SW480 (cell line): ENCODE measurements around the gene GNPTG.
A peak's percentile ranks its signal among the peaks of the same experiment; 100 is the strongest.

ENCODE experiments used
- DNase-seq: peaks from one replicate; pipeline ENCODE4 v3.0.0-alpha.2; 2016; ENCODE audit warnings: low spot score

Gene GNPTG

GRCh38 chr16:1371054-1371978 is 19.6 kb downstream of the GNPTG start:
- DNase-seq, result no peak

- DNase-seq, result no peak
Measured at GRCh38 chr16:1372292-1372950, 20.7 kb downstream of the GNPTG start.

- no peak for DNase-seq
Measured at GRCh38 chr16:1374418-1375297, 22.9 kb downstream of the GNPTG start.

GRCh38 chr16:1375298-1375640 is 23.5 kb downstream of the GNPTG start:
- DNase-seq, result no peak

GRCh38 chr16:1375741-1376410 is 24.1 kb downstream of the GNPTG start:
- DNase-seq, result no peak

GRCh38 chr16:1377406-1378010 is 25.8 kb downstream of the GNPTG start:
- DNase-seq, result no peak

GRCh38 chr16:1378087-1378803 is 26.5 kb downstream of the GNPTG start:
- DNase-seq, result no peak

GRCh38 chr16:1378804-1379303 is 27.1 kb downstream of the GNPTG start:
- DNase-seq, result peak; percentile 48

- peak; percentile 30 for DNase-seq
Measured at GRCh38 chr16:1379304-1380076, 27.8 kb downstream of the GNPTG start.

- DNase-seq, result no peak
Measured at GRCh38 chr16:1380195-1380594, 28.5 kb downstream of the GNPTG start.

- no peak for DNase-seq
Measured at GRCh38 chr16:1381612-1382406, 30.1 kb downstream of the GNPTG start.

- DNase-seq, result no peak
Measured at GRCh38 chr16:1383556-1383955, 31.8 kb downstream of the GNPTG start.

- DNase-seq, result no peak
Measured at GRCh38 chr16:1385232-1385631, 33.5 kb downstream of the GNPTG start.

GRCh38 chr16:1387331-1387730 is 35.6 kb downstream of the GNPTG start:
- no peak for DNase-seq

- no peak for DNase-seq
Measured at GRCh38 chr16:1389762-1390161, 38.0 kb downstream of the GNPTG start.

GRCh38 chr16:1390239-1390779 is 38.6 kb downstream of the GNPTG start:
- no peak for DNase-seq

GRCh38 chr16:1392826-1393225 is 41.1 kb downstream of the GNPTG start:
- no peak for DNase-seq

GRCh38 chr16:1393613-1394176 is 42.0 kb downstream of the GNPTG start:
- no peak for DNase-seq
